Trophoblast cell (in vitro differentiated cells and primary cell): ENCODE data around the gene SERPINE1. TPM values are rescaled to one million over a fixed set of nuclear protein-coding genes. Genes with fewer than 3 reads are reported as not detected.

Experiments used
- DNase-seq, 2 donors: peaks; one replicate each; pipeline ENCODE4 v3.0.0-alpha.2; 2016
- H2AFZ ChIP-seq: 2 replicates; pipeline ENCODE4 v1.6.1; 2013; ENCODE audit warnings: low read length, moderate library complexity, mild to moderate bottlenecking; ENCODE audit not compliant: insufficient read depth, poor library complexity
- H2AK5ac ChIP-seq: 2 replicates; pipeline ENCODE4 v1.6.1; 2013; ENCODE audit warnings: mild to moderate bottlenecking, low read length
- H2BK120ac ChIP-seq: 2 replicates; pipeline ENCODE4 v1.6.1; 2013; ENCODE audit warnings: low read length, mild to moderate bottlenecking, moderate library complexity; ENCODE audit not compliant: insufficient read depth, poor library complexity
- H2BK12ac ChIP-seq: 2 replicates; pipeline ENCODE4 v1.6.1; 2013; ENCODE audit warnings: mild to moderate bottlenecking, low read length, moderate library complexity
- H2BK5ac ChIP-seq: 2 replicates; pipeline ENCODE4 v1.6.1; 2013; ENCODE audit warnings: low read length, low read depth, moderate library complexity, mild to moderate bottlenecking; ENCODE audit not compliant: poor library complexity
- H3K14ac ChIP-seq: 2 replicates; pipeline ENCODE4 v1.6.1; 2013; ENCODE audit warnings: mild to moderate bottlenecking, low read length
- H3K18ac ChIP-seq: 2 replicates; pipeline ENCODE4 v1.6.1; 2013; ENCODE audit warnings: mild to moderate bottlenecking, low read length
- H3K23ac ChIP-seq: 2 replicates; pipeline ENCODE4 v1.6.1; 2013; ENCODE audit warnings: low read length
- H3K27ac ChIP-seq: 2 replicates; pipeline ENCODE4 v1.5.1; 2013; ENCODE audit warnings: low read depth, mild to moderate bottlenecking, inconsistent platforms, low read length, moderate library complexity
- H3K27me3 ChIP-seq: 2 replicates; pipeline ENCODE4 v1.6.1; 2013; ENCODE audit warnings: inconsistent platforms, mild to moderate bottlenecking, low read length, moderate library complexity; ENCODE audit not compliant: insufficient read depth
- H3K36me3 ChIP-seq, 2 experiments: 1 replicate in 1 of 2; 2 replicates in 1 of 2; pipeline ENCODE4 v1.6.1; 2013; ENCODE audit warnings: low read length in 2 of 2, mild to moderate bottlenecking in 2 of 2, moderate library complexity in 1 of 2; ENCODE audit not compliant: insufficient read depth in 2 of 2, control insufficient read depth in 1 of 2
- H3K4ac ChIP-seq: 2 replicates; pipeline ENCODE4 v1.6.1; 2013; ENCODE audit warnings: low read depth, mild to moderate bottlenecking, low read length, moderate library complexity
- H3K4me1 ChIP-seq, 2 experiments: 1 replicate in 1 of 2; 2 replicates in 1 of 2; pipeline ENCODE4 v1.6.1; 2013; ENCODE audit warnings: low read length in 2 of 2, mild to moderate bottlenecking in 2 of 2, moderate library complexity in 1 of 2; ENCODE audit not compliant: insufficient read depth in 2 of 2, control insufficient read depth in 1 of 2
- H3K4me2 ChIP-seq: 2 replicates; pipeline ENCODE4 v1.6.1; 2013; ENCODE audit warnings: inconsistent platforms, mild to moderate bottlenecking, low read length, moderate library complexity
- H3K4me3 ChIP-seq: 2 replicates; pipeline ENCODE4 v1.5.1; 2013; ENCODE audit warnings: mild to moderate bottlenecking, low read depth, low read length, inconsistent platforms
- H3K79me1 ChIP-seq: one replicate; pipeline ENCODE4 v1.6.1; 2013; ENCODE audit warnings: low read length
- H3K79me2 ChIP-seq: 2 replicates; pipeline ENCODE4 v1.6.1; 2013; ENCODE audit warnings: low read length, mild to moderate bottlenecking; ENCODE audit not compliant: control insufficient read depth, insufficient read depth, poor library complexity
- H3K9ac ChIP-seq: 2 replicates; pipeline ENCODE4 v1.6.1; 2013; ENCODE audit warnings: mild to moderate bottlenecking, low read length
- H3K9me3 ChIP-seq: 2 replicates; pipeline ENCODE4 v1.6.1; 2013; ENCODE audit warnings: low read depth, mild to moderate bottlenecking, control low read depth, inconsistent platforms, low read length; ENCODE audit not compliant: insufficient read depth
- H4K12ac ChIP-seq: 2 replicates; pipeline ENCODE4 v1.6.1; 2013; ENCODE audit warnings: low read depth, mild to moderate bottlenecking, low read length, moderate library complexity
- H4K8ac ChIP-seq: 2 replicates; pipeline ENCODE4 v1.6.1; 2013; ENCODE audit warnings: low read depth, mild to moderate bottlenecking, low read length, moderate library complexity
- H4K91ac ChIP-seq: one replicate; pipeline ENCODE4 v1.6.1; 2013; ENCODE audit warnings: low read depth, mild to moderate bottlenecking, low read length, moderate library complexity
- WGBS: extraction: QIAGEN DNeasy Blood & Tissue Kit; methylation state at CpG from one replicate; pipeline ENCODE4 v1.1.7; 2013; ENCODE audit warnings: missing lambda C conversion rate; ENCODE audit not compliant: insufficient read length, insufficient coverage; ENCODE audit errors: extremely low coverage; 5-methylcytosine and 5-hydroxymethylcytosine counted together
- polyA plus RNA-seq: library from polyadenylated mRNA; stranded (reverse); fragments of 200-250 nt; gene quantifications from 2 replicates; pipeline ENCODE4 v1.2.3, GENCODE V29; 2013

Gene SERPINE1
- polyA plus RNA-seq, result 148 and 173 TPM in 2 replicates

DNA sequence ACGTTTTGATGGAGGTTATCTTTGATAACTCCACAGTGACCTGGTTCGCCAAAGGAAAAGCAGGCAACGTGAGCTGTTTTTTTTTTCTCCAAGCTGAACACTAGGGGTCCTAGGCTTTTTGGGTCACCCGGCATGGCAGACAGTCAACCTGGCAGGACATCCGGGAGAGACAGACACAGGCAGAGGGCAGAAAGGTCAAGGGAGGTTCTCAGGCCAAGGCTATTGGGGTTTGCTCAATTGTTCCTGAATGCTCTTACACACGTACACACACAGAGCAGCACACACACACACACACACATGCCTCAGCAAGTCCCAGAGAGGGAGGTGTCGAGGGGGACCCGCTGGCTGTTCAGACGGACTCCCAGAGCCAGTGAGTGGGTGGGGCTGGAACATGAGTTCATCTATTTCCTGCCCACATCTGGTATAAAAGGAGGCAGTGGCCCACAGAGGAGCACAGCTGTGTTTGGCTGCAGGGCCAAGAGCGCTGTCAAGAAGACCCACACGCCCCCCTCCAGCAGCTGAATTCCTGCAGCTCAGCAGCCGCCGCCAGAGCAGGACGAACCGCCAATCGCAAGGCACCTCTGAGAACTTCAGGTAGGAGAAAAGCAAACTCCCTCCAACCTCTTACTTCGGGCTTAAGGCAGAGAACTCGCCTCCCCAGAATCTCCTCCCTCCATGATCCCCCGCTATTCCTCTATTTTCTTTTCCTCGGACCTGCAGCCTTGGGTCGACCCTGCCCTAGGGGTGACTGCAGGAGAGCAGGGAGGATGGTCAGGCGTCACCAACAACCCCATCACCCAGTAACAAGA, at the start of gene SERPINE1:
SERPINE1 (plus strand) TSS at position 454 of the 809 bp plus-strand sequence. CDS start 1,290 bp downstream, outside the sequence.
- H4K12ac ChIP-seq, result no peak within 1 kb of the TSS
- peak within 1 kb of the TSS; percentile 6 for H2AFZ ChIP-seq
- peak within 1 kb of the TSS; percentile 53 for H3K4me3 ChIP-seq
- H2BK12ac ChIP-seq, result peak within 1 kb of the TSS; percentile 78
- peak within 1 kb of the TSS; percentile 75 for H4K8ac ChIP-seq
- H3K79me2 ChIP-seq, result peaks cover 9% of the 10 kb centered on the region
- peak within 1 kb of the TSS; percentile 10 for H3K14ac ChIP-seq
- H2BK120ac ChIP-seq, result peak within 1 kb of the TSS; percentile 47
- peaks cover 9 to 10% of the 10 kb centered on the region in 2 experiments for H3K36me3 ChIP-seq
- H2AK5ac ChIP-seq, result no peak within 1 kb of the TSS
- H3K79me1 ChIP-seq, result peaks cover 42% of the 10 kb centered on the region
- no CpG with 5 or more reads among the region's 22 CpGs for WGBS
- no peak within 1 kb of the TSS for H3K4ac ChIP-seq
- DNase-seq, result peak; percentile 92 to 95
- no peaks in the 10 kb centered on the region for H3K27me3 ChIP-seq
- H2BK5ac ChIP-seq, result peak within 1 kb of the TSS; percentile 47
- H4K91ac ChIP-seq, result peak within 1 kb of the TSS; percentile 86
- peak within 1 kb of the TSS; percentile 91 for H3K18ac ChIP-seq
- peaks cover 37 to 52% of the 10 kb centered on the region in 2 experiments for H3K4me1 ChIP-seq
- no peak within 1 kb of the TSS for H3K23ac ChIP-seq
- peak within 1 kb of the TSS; percentile 51 for H3K4me2 ChIP-seq
- H3K9ac ChIP-seq, result peak within 1 kb of the TSS; percentile 16
- H3K27ac ChIP-seq, result peak within 1 kb of the TSS; percentile 49
- peaks cover 4% of the 10 kb centered on the region for H3K9me3 ChIP-seq

DNA sequence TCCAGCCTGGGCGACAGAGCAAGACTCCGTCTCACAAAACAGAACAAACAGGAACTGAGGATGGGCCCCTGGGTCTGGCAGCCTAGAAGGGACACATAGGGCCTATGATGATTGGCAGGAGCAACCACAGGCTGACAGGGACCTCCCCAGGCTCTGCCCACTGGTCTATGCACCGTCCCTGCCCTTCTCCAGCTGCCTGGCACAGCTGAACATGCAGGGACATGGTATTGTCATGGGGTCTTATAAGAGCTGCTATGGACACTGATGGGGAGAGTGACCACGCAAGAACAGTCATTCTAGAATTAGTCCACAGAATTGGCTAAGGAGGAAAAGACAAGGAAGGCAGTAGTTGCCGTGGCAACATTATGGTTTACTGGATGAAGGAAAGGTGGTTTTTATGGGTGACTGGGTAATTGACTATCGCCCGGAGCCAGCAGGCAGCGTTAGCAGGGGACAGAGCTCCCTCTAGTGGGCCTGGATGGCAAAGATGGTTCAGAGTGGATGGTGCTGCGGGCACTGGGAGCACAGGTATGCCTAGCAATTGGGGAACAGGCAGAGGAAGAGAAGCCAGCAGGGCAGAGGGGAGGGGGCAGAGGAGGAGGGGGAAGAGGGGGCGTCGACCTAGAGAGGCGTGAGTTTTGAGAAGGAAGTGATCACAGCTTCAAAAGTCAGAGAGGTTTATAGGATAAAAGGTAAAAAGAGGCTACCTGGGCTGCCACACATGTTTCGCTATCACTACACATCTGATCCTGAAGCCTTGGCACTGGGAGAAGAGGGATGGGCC, 49.4 kb upstream of the SERPINE1 start:
- H2AK5ac ChIP-seq, result no peak overlapping the region
- no peaks in the 10 kb centered on the region for H3K9me3 ChIP-seq
- H3K4me3 ChIP-seq, result no peak overlapping the region
- H3K4me1 ChIP-seq, result peaks cover 3 to 4% of the 10 kb centered on the region in 2 experiments
- H4K8ac ChIP-seq, result no peak overlapping the region
- no peaks in the 10 kb centered on the region for H3K27me3 ChIP-seq
- no peak overlapping the region for H3K18ac ChIP-seq
- no peak overlapping the region for H2BK12ac ChIP-seq
- no peak overlapping the region for H2BK5ac ChIP-seq
- H3K4ac ChIP-seq, result no peak overlapping the region
- no peaks in the 10 kb centered on the region for H3K79me1 ChIP-seq
- no peak overlapping the region for H2AFZ ChIP-seq
- H2BK120ac ChIP-seq, result no peak overlapping the region
- H3K27ac ChIP-seq, result no peak overlapping the region
- peak; percentile 81 to 93 for DNase-seq
- no peak overlapping the region for H4K91ac ChIP-seq
- peak overlapping the region; percentile 17 for H3K9ac ChIP-seq
- no peak overlapping the region for H3K14ac ChIP-seq
- H3K23ac ChIP-seq, result no peak overlapping the region
- no CpG with 5 or more reads among the region's 13 CpGs for WGBS
- H3K4me2 ChIP-seq, result no peak overlapping the region
- no peaks in the 10 kb centered on the region for H3K79me2 ChIP-seq
- no peaks in the 10 kb centered on the region for H3K36me3 ChIP-seq
- no peak overlapping the region for H4K12ac ChIP-seq

DNA sequence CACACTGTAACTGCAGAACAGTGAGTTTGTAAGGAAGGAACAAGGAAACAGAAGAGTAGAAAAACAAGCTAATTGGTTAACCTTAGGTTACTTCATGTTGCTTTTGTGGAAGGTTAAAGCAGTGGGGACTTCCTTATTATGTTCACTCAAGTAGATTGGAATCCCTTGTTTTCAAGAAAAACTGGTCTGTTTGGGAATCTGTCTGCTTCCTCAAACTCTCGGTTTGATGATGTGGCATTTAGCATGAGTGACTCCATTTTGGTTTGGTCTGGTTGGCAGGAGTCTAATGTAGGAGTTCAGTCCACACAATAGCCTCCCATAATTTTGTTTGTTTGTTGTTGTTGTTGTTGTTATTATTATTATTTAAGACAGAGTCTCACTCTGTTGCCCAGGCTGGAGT, 45.5 kb upstream of the SERPINE1 start:
- H2BK120ac ChIP-seq, result no peak overlapping the region
- no CpG with 5 or more reads among the region's 1 CpG for WGBS

DNA sequence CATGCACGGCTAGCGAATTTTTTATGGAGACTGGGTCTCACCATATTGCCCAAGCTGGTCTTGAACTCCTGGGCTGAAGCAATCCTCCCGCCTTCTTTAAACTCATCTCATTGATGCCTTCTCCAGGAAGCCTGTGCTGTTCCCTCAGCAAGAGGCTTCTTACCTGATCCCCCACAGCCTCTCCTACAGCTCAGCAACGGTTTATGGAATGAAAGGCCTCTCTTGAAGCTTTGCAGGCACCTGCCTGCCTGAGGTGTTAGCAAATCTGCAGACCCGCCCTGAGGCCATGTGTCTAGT, 42.1 kb upstream of the SERPINE1 start:
- H3K4me3 ChIP-seq, result no peak overlapping the region
- no peak overlapping the region for H3K18ac ChIP-seq
- no peak overlapping the region for H3K23ac ChIP-seq
- H2AFZ ChIP-seq, result no peak overlapping the region
- H2BK120ac ChIP-seq, result no peak overlapping the region
- H2BK5ac ChIP-seq, result no peak overlapping the region
- peaks cover 4 to 8% of the 10 kb centered on the region in 2 experiments for H3K36me3 ChIP-seq
- whole genome bisulfite sequencing, result no CpG with 5 or more reads among the region's 5 CpGs
- H3K4me2 ChIP-seq, result peak overlapping the region; percentile 77
- no peak overlapping the region for H4K8ac ChIP-seq
- no peak for DNase-seq
- no peak overlapping the region for H2BK12ac ChIP-seq
- H3K27ac ChIP-seq, result peak overlapping the region; percentile 27
- H3K4ac ChIP-seq, result no peak overlapping the region
- H3K79me2 ChIP-seq, result no peaks in the 10 kb centered on the region
- peaks cover 3% of the 10 kb centered on the region for H3K9me3 ChIP-seq
- H3K14ac ChIP-seq, result no peak overlapping the region
- no peak overlapping the region for H2AK5ac ChIP-seq
- peaks cover 6% of the 10 kb centered on the region for H3K79me1 ChIP-seq
- H3K4me1 ChIP-seq, result peaks cover 5 to 8% of the 10 kb centered on the region in 2 experiments
- no peaks in the 10 kb centered on the region for H3K27me3 ChIP-seq
- no peak overlapping the region for H4K91ac ChIP-seq
- no peak overlapping the region for H4K12ac ChIP-seq
- H3K9ac ChIP-seq, result no peak overlapping the region

More for the DNA sequence above, 45.5 kb upstream of the SERPINE1 start:
- H3K79me2 ChIP-seq, result no peaks in the 10 kb centered on the region
- H3K9ac ChIP-seq, result no peak overlapping the region
- no peak overlapping the region for H3K4ac ChIP-seq
- no peak overlapping the region for H2BK5ac ChIP-seq
- no peak overlapping the region for H4K12ac ChIP-seq
- no peak overlapping the region for H3K27ac ChIP-seq
- H3K23ac ChIP-seq, result no peak overlapping the region
- no peak overlapping the region for H3K18ac ChIP-seq
- no peak overlapping the region for H2AK5ac ChIP-seq
- peaks cover 6% of the 10 kb centered on the region for H3K79me1 ChIP-seq
- no peak overlapping the region for H3K4me3 ChIP-seq
- no peak overlapping the region for H4K91ac ChIP-seq
- no peaks in the 10 kb centered on the region for H3K36me3 ChIP-seq
- H4K8ac ChIP-seq, result no peak overlapping the region
- DNase-seq, result no peak
- peaks cover 8 to 12% of the 10 kb centered on the region in 2 experiments for H3K4me1 ChIP-seq
- no peak overlapping the region for H3K4me2 ChIP-seq
- no peaks in the 10 kb centered on the region for H3K27me3 ChIP-seq
- H3K14ac ChIP-seq, result no peak overlapping the region
- no peak overlapping the region for H2AFZ ChIP-seq
- H3K9me3 ChIP-seq, result no peaks in the 10 kb centered on the region
- H2BK12ac ChIP-seq, result no peak overlapping the region
